ENCODE results near the gene TBC1D5.

GRCh38 chr3:17554078-17554477 lies 188.4 kb downstream of the TBC1D5 start:
- TF ChIP-seq, protein P1, sequence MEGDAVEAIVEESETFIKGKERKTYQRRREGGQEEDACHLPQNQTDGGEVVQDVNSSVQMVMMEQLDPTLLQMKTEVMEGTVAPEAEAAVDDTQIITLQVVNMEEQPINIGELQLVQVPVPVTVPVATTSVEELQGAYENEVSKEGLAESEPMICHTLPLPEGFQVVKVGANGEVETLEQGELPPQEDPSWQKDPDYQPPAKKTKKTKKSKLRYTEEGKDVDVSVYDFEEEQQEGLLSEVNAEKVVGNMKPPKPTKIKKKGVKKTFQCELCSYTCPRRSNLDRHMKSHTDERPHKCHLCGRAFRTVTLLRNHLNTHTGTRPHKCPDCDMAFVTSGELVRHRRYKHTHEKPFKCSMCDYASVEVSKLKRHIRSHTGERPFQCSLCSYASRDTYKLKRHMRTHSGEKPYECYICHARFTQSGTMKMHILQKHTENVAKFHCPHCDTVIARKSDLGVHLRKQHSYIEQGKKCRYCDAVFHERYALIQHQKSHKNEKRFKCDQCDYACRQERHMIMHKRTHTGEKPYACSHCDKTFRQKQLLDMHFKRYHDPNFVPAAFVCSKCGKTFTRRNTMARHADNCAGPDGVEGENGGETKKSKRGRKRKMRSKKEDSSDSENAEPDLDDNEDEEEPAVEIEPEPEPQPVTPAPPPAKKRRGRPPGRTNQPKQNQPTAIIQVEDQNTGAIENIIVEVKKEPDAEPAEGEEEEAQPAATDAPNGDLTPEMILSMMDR (IDR thresholded peaks at IDR 0.05 in 8 of 11, conservative IDR thresholded peaks at IDR 0.05 in 3 of 11), result no peak
- TF ChIP-seq POLR2AphosphoS5 (IDR thresholded peaks at IDR 0.05) (no peak), POLR2A (IDR thresholded peaks at IDR 0.05) (no peak)
